ENCODE data around the gene SRSF4. TPM values are rescaled to one million over a fixed set of nuclear protein-coding genes. Genes with fewer than 3 reads are reported as not detected.

SRSF4 gene
- total RNA-seq, 1 donor from 2014 or later, result 48.2 TPM

GRCh38 chr1:29126198-29126597 is 55.5 kb downstream of the SRSF4 start:
- no peak for TF ChIP-seq CTCF (conservative IDR thresholded peaks at IDR 0.05; ENCODE audit: low read depth, low read length)
- no peak overlapping the region for H3K4me3 ChIP-seq (ENCODE audit: low read depth, low read length)
- DNase-seq (ENCODE audit: low read depth), result no peak

GRCh38 chr1:29125788-29126187 is 55.9 kb downstream of the SRSF4 start:
- DNase-seq (ENCODE audit: low read depth), result no peak
- no peak for TF ChIP-seq CTCF (conservative IDR thresholded peaks at IDR 0.05; ENCODE audit: low read depth, low read length)
- no peak overlapping the region for H3K4me3 ChIP-seq (ENCODE audit: low read depth, low read length)

GRCh38 chr1:29125237-29125641 is 56.5 kb downstream of the SRSF4 start:
- no peak for DNase-seq (ENCODE audit: low read depth)
- H3K4me3 ChIP-seq (ENCODE audit: low read depth, low read length), result no peak overlapping the region
- no peak for TF ChIP-seq CTCF (conservative IDR thresholded peaks at IDR 0.05; ENCODE audit: low read depth, low read length)

- TF ChIP-seq CTCF (conservative IDR thresholded peaks at IDR 0.05; ENCODE audit: low read depth, low read length), result peak; percentile 58
- DNase-seq (ENCODE audit: low read depth), result no peak
- H3K4me3 ChIP-seq (ENCODE audit: low read depth, low read length), result peak overlapping the region; percentile 66
Observed at GRCh38 chr1:29124366-29125236, 57.1 kb downstream of the SRSF4 start.

- no peak for DNase-seq (ENCODE audit: low read depth)
- no peak for TF ChIP-seq CTCF (conservative IDR thresholded peaks at IDR 0.05; ENCODE audit: low read depth, low read length)
- peak within 1 kb of the TSS; percentile 66 for H3K4me3 ChIP-seq (ENCODE audit: low read depth, low read length)
Observed at GRCh38 chr1:29123887-29124365, 57.8 kb downstream of the SRSF4 start, which contains the start of gene TMEM200B. TSS of gene TMEM200B (minus strand) at chr1:29123903. CDS start at chr1:29121828, 2,075 bp downstream.

- TF ChIP-seq CTCF (conservative IDR thresholded peaks at IDR 0.05; ENCODE audit: low read depth, low read length), result no peak
- no peak for DNase-seq (ENCODE audit: low read depth)
- peak overlapping the region; percentile 66 for H3K4me3 ChIP-seq (ENCODE audit: low read depth, low read length)
Observed at GRCh38 chr1:29123053-29123886, 58.4 kb downstream of the SRSF4 start.
